Esophagus squamous epithelium (tissue), 4 donors: ENCODE results near the gene FMNL3.

Experiments
- POLR2A ChIP-seq, 4 donors: fragments of 450-650 bp; IDR thresholded peaks; one replicate each; pipeline ENCODE4 v1.6.1; 2017; ENCODE audit warnings: antibody characterized with exemption in 4 of 4, mild to moderate bottlenecking in 4 of 4, moderate library complexity in 3 of 4
- TF ChIP-seq, protein P1 (sequence below), 6 experiments: fragments of 450-650 bp in 4 of 6; fragments of 200-600 bp in 2 of 6; sonication (generic) in 2 of 6; IDR thresholded peaks; one replicate each; pipeline ENCODE4 v1.5.1; 2016 to 2019; ENCODE audit warnings: antibody characterized with exemption in 6 of 6, mild to moderate bottlenecking in 4 of 6, moderate library complexity in 4 of 6

DNA sequence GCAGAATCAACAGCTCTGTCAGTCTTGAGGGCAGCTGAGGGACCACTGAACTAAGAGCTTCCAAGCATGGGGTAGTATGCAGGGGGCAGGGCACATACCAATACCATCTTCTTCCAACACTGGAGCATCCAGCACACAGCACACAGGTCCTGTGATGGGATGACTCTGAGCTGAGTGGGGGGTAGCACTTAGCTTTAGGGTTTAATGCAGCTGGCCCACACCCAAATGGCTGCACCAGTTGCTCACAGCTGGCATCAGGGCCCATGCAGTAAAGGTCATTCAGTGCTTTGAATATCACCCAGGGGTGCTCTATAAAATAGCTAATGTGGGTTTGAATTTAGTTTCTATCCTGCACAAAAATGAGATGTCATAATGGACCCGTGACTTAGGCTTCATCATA, 103.5 kb downstream of the FMNL3 start:
- TF ChIP-seq, protein P1, sequence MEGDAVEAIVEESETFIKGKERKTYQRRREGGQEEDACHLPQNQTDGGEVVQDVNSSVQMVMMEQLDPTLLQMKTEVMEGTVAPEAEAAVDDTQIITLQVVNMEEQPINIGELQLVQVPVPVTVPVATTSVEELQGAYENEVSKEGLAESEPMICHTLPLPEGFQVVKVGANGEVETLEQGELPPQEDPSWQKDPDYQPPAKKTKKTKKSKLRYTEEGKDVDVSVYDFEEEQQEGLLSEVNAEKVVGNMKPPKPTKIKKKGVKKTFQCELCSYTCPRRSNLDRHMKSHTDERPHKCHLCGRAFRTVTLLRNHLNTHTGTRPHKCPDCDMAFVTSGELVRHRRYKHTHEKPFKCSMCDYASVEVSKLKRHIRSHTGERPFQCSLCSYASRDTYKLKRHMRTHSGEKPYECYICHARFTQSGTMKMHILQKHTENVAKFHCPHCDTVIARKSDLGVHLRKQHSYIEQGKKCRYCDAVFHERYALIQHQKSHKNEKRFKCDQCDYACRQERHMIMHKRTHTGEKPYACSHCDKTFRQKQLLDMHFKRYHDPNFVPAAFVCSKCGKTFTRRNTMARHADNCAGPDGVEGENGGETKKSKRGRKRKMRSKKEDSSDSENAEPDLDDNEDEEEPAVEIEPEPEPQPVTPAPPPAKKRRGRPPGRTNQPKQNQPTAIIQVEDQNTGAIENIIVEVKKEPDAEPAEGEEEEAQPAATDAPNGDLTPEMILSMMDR (IDR thresholded peaks at IDR 0.05) = no peak
- TF ChIP-seq POLR2A (IDR thresholded peaks at IDR 0.05) = no peak
